SK-N-SH (cell line): Measurements from ENCODE around the gene NKD1.

Experiments used
- CHD2 ChIP-seq: fragments of 150-350 bp; IDR thresholded peaks from 2 replicates; pipeline ENCODE4 v1.6.1; 2018; ENCODE audit warnings: low read length; ENCODE audit not compliant: partially characterized antibody
- EZH2phosphoT487 ChIP-seq: fragments of 200-600 bp; sonication (generic); IDR thresholded peaks from 2 replicates; pipeline ENCODE4 v1.6.1; 2017; ENCODE audit warnings: low read depth, mixed run types, mild to moderate bottlenecking, antibody characterized with exemption, moderate library complexity, borderline replicate concordance
- NRF1 ChIP-seq: IDR thresholded peaks from 2 replicates; pipeline ENCODE4 v1.6.1; 2012; ENCODE audit warnings: low read depth, mild to moderate bottlenecking, low read length
- RAD21 ChIP-seq: IDR thresholded peaks from 2 replicates; pipeline ENCODE4 v1.6.1; 2012; ENCODE audit warnings: mild to moderate bottlenecking, low read length
- RFX5 ChIP-seq: IDR thresholded peaks from 2 replicates; pipeline ENCODE4 v1.6.1; 2012; ENCODE audit warnings: mild to moderate bottlenecking, improper control_type of control experiment, low read length
- SMC3 ChIP-seq: IDR thresholded peaks from 2 replicates; pipeline ENCODE4 v1.6.1; 2012; ENCODE audit warnings: low read depth, low read length, improper control_type of control experiment
- TAF1 ChIP-seq: IDR thresholded peaks from 2 replicates; pipeline ENCODE4 v1.6.1; 2012; ENCODE audit warnings: low read depth, mild to moderate bottlenecking, low read length, moderate library complexity, borderline replicate concordance
- TEAD4 ChIP-seq: IDR thresholded peaks from 2 replicates; pipeline ENCODE4 v1.4.0; 2012; ENCODE audit warnings: mild to moderate bottlenecking, borderline replicate concordance; ENCODE audit not compliant: insufficient read depth
- TF ChIP-seq, protein P1 (sequence below): IDR thresholded peaks from 2 replicates; pipeline ENCODE4 v1.4.0; 2012; ENCODE audit warnings: low read depth
- TF ChIP-seq, protein P2 (sequence below): fragments of 200-600 bp; sonication (generic); IDR thresholded peaks from 2 replicates; pipeline ENCODE4 v1.6.1; 2017; ENCODE audit warnings: antibody characterized with exemption, mild to moderate bottlenecking, moderate library complexity
- TF ChIP-seq, protein P3 (sequence below): IDR thresholded peaks from 2 replicates; pipeline ENCODE4 v1.6.1; 2012; ENCODE audit warnings: mild to moderate bottlenecking, low read depth, low read length, moderate library complexity

DNA sequence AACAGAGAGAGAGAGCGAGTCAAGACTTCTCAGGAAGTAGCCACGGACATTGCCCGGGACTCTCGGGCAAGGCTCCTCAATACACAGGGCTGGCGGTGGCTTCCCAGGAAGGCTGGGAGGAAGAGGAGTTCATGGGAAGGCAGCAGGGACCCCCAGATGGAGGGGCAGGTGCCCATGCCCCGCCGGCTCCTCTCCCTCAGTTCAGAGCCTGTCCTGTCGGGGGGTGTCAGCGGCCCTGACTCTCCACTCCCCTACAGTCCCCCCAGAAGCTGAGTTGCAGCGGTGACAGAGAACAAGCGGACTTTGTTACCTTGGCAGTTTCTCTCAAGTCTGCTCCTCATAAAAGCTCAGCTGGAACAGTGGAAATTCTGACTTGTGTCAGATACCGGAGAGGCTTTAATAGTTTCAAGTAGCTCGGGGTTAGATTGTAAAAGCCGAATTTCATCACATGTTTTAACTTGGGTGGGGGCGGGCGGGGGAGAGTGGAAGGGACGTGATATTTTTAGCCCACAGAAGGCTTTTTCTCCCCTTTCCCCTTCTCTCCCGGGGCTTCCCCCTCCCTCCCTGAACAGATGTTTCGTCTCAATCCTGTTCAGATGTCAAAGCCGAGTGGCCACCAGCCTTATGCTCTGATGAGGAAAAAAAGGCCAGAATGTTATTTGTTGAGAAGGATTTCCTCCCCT, 65.2 kb downstream of the NKD1 start:
- TF ChIP-seq, protein P1, sequence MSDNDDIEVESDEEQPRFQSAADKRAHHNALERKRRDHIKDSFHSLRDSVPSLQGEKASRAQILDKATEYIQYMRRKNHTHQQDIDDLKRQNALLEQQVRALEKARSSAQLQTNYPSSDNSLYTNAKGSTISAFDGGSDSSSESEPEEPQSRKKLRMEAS: no peak
- TF ChIP-seq NRF1 (no peak), SMC3 (no peak), RFX5 (no peak), RAD21 (no peak), EZH2phosphoT487 (no peak), TAF1 (no peak), CHD2 (no peak), TEAD4 (no peak)
- TF ChIP-seq, protein P2, sequence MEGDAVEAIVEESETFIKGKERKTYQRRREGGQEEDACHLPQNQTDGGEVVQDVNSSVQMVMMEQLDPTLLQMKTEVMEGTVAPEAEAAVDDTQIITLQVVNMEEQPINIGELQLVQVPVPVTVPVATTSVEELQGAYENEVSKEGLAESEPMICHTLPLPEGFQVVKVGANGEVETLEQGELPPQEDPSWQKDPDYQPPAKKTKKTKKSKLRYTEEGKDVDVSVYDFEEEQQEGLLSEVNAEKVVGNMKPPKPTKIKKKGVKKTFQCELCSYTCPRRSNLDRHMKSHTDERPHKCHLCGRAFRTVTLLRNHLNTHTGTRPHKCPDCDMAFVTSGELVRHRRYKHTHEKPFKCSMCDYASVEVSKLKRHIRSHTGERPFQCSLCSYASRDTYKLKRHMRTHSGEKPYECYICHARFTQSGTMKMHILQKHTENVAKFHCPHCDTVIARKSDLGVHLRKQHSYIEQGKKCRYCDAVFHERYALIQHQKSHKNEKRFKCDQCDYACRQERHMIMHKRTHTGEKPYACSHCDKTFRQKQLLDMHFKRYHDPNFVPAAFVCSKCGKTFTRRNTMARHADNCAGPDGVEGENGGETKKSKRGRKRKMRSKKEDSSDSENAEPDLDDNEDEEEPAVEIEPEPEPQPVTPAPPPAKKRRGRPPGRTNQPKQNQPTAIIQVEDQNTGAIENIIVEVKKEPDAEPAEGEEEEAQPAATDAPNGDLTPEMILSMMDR: no peak
- TF ChIP-seq, protein P3, sequence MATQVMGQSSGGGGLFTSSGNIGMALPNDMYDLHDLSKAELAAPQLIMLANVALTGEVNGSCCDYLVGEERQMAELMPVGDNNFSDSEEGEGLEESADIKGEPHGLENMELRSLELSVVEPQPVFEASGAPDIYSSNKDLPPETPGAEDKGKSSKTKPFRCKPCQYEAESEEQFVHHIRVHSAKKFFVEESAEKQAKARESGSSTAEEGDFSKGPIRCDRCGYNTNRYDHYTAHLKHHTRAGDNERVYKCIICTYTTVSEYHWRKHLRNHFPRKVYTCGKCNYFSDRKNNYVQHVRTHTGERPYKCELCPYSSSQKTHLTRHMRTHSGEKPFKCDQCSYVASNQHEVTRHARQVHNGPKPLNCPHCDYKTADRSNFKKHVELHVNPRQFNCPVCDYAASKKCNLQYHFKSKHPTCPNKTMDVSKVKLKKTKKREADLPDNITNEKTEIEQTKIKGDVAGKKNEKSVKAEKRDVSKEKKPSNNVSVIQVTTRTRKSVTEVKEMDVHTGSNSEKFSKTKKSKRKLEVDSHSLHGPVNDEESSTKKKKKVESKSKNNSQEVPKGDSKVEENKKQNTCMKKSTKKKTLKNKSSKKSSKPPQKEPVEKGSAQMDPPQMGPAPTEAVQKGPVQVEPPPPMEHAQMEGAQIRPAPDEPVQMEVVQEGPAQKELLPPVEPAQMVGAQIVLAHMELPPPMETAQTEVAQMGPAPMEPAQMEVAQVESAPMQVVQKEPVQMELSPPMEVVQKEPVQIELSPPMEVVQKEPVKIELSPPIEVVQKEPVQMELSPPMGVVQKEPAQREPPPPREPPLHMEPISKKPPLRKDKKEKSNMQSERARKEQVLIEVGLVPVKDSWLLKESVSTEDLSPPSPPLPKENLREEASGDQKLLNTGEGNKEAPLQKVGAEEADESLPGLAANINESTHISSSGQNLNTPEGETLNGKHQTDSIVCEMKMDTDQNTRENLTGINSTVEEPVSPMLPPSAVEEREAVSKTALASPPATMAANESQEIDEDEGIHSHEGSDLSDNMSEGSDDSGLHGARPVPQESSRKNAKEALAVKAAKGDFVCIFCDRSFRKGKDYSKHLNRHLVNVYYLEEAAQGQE: no peak
